Renal cortical epithelial cell (primary cell): ENCODE data around the gene BPTF. TPM values are rescaled to one million over a fixed set of nuclear protein-coding genes. Genes with fewer than 3 reads are reported as not detected.
A peak's percentile ranks its signal among the peaks of the same experiment; 100 is the strongest.
"Not testable (repeated sequence)": the region's sequence is repeated elsewhere in the genome, so short reads cannot be mapped to it uniquely, and the experiment has no call there.

ENCODE experiments used
- DNase-seq: peaks from one replicate; pipeline ENCODE4 v3.0.0-alpha.2; 2011; ENCODE audit warnings: low read depth
- total RNA-seq: library from RNA; depleted of rRNA; stranded (reverse); fragments of >200 nt; gene quantifications from 2 replicates; pipeline ENCODE4 v1.2.3, GENCODE V29; 2014

Gene BPTF, protein sequence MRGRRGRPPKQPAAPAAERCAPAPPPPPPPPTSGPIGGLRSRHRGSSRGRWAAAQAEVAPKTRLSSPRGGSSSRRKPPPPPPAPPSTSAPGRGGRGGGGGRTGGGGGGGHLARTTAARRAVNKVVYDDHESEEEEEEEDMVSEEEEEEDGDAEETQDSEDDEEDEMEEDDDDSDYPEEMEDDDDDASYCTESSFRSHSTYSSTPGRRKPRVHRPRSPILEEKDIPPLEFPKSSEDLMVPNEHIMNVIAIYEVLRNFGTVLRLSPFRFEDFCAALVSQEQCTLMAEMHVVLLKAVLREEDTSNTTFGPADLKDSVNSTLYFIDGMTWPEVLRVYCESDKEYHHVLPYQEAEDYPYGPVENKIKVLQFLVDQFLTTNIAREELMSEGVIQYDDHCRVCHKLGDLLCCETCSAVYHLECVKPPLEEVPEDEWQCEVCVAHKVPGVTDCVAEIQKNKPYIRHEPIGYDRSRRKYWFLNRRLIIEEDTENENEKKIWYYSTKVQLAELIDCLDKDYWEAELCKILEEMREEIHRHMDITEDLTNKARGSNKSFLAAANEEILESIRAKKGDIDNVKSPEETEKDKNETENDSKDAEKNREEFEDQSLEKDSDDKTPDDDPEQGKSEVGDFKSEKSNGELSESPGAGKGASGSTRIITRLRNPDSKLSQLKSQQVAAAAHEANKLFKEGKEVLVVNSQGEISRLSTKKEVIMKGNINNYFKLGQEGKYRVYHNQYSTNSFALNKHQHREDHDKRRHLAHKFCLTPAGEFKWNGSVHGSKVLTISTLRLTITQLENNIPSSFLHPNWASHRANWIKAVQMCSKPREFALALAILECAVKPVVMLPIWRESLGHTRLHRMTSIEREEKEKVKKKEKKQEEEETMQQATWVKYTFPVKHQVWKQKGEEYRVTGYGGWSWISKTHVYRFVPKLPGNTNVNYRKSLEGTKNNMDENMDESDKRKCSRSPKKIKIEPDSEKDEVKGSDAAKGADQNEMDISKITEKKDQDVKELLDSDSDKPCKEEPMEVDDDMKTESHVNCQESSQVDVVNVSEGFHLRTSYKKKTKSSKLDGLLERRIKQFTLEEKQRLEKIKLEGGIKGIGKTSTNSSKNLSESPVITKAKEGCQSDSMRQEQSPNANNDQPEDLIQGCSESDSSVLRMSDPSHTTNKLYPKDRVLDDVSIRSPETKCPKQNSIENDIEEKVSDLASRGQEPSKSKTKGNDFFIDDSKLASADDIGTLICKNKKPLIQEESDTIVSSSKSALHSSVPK (N-terminal part only)
- total RNA-seq = 17.5 and 102 TPM in 2 replicates

GRCh38 chr17:67824735-67825626, at the start of gene BPTF:
Gene BPTF, plus strand, starts transcription at chr17:67825503. Its CDS starts 222 bp downstream, at chr17:67825725.
- peak; percentile 63 for DNase-seq

- peak; percentile 54 for DNase-seq
Measured at GRCh38 chr17:67779098-67779672, 46.1 kb upstream of the BPTF start.

- no peak for DNase-seq
Measured at GRCh38 chr17:67784364-67785121, 40.8 kb upstream of the BPTF start.

- no peak for DNase-seq
Measured at GRCh38 chr17:67785122-67785477, 40.2 kb upstream of the BPTF start.

- DNase-seq = no peak
Measured at GRCh38 chr17:67785504-67785903, 39.8 kb upstream of the BPTF start.

DNA sequence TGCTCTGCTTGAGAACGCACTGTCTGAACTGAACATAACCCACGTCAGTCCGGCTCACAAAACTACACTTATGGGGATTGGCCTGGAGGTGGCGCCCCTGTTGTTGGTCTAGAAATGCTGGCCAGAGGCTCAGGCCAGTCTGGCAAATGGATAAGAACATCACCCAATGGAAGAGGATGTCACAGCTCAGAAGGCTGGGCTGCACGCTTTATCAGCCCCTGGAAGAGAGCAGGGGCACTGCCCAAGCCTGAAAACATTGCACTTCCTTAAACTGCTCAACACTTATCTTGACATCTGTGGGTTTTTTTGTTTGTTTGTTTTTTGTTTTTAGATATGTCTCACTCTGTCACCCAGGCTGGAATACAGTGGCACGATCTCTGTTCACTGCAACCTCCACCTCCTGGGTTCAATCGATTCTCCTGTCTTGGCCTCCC, 24.8 kb upstream of the BPTF start:
- peak; percentile 68 for DNase-seq

DNA sequence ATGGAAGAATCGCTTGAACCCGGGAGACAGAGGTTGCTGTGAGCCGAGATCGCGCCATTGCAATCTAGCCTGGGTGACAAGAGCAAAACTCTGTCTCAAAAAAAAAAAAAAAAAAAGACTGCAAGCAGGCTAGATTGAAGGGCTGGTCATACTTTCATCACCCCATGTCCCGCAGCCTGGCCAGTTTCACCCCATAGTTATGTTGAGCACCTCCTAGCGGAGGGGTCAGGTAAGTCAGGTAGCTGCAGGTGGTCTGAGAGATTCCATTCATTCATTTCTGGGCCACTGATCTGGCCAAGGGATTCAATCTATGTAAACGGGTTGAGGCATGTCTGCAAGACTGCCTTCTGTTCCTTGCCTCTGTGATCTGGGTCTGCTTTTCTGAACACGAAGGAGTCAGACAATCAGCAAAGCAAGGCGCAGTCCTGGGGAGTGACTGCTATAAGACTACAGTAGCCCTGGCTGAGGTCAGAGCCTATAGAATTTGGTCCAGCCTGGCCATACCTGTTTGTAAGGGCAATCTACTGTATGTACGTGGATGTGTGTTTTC, 23.6 kb upstream of the BPTF start:
- DNase-seq = no peak

GRCh38 chr17:67810464-67810863, 14.8 kb upstream of the BPTF start:
- DNase-seq = no peak

DNA sequence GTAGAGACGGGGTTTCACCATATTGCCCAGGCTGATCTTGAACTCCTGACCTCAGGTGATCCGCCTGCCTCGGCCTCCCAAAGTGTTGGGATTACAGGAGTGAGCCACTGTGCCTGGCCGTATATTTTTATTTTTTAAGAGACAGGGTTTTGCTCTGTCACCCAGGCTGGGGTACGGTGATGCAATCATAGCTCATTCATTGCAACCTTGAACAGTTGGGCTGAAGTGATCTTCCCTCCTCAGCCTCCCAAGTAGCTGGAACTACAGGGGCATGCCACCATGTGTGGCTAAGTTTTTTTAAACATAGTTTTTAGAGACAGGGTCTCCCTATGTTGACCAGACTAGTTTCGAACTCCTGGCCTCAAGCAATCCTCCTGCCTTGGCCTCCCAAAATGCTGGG, 12.9 kb upstream of the BPTF start:
- not testable (repeated sequence) for DNase-seq

- no peak for DNase-seq
Measured at GRCh38 chr17:67813803-67814180, 11.5 kb upstream of the BPTF start.

- DNase-seq = peak; percentile 56
Measured at GRCh38 chr17:67818110-67819002, 6.9 kb upstream of the BPTF start.

DNA sequence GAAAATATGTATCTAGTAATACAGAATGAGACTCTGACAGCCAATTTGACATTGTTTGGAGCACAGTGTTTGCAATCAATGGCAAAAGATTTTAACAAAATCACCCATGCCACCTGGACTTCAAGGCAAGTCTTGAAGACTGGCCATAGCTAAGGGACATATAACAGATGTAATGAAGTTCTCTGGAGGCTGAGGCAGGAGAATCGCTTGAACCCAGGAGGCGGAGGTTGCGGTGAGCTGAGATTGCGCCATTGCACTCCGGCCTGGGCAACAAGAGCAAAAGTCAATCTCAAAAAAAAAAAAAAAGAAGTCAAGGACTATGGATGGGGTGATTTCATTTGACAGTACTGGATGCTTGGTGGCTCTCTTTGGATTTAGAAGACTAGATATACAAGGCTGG, 5.6 kb upstream of the BPTF start:
- DNase-seq = no peak

- no peak for DNase-seq
Measured at GRCh38 chr17:67821871-67822367, 3.4 kb upstream of the BPTF start.

GRCh38 chr17:67825627-67826601, 611 bp downstream of the BPTF start:
- not testable (repeated sequence) for DNase-seq

GRCh38 chr17:67829331-67829730, 4.0 kb downstream of the BPTF start:
- DNase-seq = peak; percentile 59

GRCh38 chr17:67830440-67830839, 5.1 kb downstream of the BPTF start:
- DNase-seq = no peak

GRCh38 chr17:67831268-67831667, 6.0 kb downstream of the BPTF start:
- no peak for DNase-seq
